HG02884 (cell line): ENCODE measurements around the gene SYF2.
"Not testable (repeated sequence)": the region's sequence is repeated elsewhere in the genome, so short reads cannot be mapped to it uniquely, and the experiment has no call there.

Experiments
- ATAC-seq: cut with Tn5 transposase; IDR thresholded peaks from one replicate; pipeline ENCODE4 v1.9.1; 2021; ENCODE audit warnings: mild to moderate bottlenecking, moderate library complexity; ENCODE audit not compliant: unreplicated experiment

SYF2 gene

DNA sequence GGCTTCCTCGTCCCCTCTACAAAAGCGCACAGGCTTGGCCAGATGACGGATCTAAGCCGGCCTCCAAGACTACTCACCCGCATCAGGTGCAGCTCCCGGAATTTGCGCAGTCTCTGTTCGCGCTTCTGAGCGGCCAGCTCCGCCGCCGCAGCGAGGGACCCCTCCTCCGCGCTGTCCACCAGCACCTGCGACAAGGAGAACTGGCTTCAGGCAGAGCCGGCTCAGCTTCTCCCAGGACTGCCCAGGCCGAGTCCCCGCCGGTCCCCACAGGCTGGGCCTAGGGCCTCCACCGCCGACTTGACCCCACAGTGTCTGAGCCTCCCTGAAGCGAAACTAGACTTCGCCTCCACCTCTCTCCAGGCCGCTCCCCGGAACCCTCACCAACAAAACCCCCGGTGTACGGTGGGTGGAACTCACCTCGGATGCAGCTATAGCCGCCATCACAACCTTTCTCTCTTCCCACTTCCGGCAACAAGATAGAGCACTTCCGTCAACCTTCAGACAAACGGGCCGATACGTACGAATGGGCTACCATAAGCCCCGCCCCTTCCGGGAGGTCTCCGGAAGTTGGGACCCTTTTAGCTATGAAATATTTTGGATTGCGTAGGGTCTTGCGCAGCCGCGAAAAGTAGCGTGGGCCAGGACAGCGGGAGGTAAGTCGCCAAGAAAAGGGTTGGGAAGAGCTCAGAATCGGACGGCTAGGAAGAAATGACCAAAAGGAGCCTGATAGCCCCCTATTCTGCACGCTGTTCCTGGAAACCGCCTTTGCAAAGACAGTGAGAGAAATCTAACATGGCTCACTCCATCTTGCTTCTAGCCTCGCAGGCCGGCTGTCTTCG is at the start of gene SYF2:
Gene SYF2 (minus strand): TSS at position 476 of the 839 bp plus-strand sequence. CDS start 35 bp downstream, at position 441.
- ATAC-seq, result peak; percentile 77

DNA sequence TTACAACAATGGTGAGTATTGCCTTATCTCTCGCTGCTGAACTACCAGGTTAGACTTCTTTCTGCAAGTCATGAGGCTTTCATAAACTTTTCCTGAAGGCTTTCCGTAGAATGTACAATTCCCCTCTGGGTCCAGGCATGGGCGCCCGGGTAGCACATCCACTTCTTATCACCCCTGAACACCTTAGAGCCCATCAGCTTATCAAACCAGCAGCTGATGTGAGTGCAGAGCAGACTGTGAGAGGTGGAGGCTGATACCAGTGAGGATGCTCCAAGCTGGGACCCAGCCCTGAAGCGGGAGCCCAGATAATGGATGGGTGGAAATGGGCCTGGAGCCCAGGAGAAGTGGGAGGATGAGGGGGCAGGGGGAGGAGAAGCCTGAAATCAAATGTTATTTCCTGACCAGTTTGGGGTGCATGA is 47.4 kb upstream of the SYF2 start:
- not testable (repeated sequence) for ATAC-seq

DNA sequence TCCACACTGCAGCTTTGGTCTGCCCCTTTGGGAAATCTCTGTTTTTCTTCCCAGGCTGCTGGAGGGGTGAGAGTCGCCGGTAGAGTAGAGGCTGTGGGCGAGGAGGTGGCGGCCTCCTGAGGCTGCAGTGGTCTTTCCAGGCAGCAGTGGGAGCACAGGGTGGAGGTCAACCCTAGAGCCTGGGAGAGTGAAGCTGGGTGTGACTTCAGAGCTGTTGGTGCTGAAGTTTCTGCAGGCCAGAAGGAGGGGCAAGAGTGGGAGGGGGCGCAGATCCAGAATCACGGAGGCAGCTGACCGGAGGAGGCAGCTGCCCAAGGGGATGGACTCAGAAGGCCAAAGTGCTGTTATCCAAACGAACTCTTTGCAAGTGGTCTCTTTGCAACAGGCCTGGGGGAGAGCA is 46.5 kb upstream of the SYF2 start:
- ATAC-seq, result not testable (repeated sequence)

DNA sequence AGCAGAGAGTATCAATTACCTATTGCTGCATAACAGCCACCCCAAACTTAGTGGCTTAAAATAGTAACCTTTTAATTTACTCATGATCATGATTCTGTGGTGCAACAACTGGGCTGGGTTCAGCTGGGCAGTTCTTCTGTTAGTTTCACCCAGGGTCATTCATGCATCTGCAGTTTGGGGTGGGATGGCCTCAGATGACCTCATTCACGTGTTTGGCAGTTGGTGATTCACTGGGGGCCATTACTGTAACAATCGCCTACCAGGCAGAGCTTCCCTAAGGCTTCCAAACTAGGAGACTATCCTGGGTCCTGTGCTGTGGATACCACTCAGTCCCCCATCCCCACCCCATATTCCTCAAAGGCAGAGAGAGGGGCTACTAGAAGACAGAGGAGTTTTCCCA is 46.1 kb upstream of the SYF2 start:
- ATAC-seq, result not testable (repeated sequence)

DNA sequence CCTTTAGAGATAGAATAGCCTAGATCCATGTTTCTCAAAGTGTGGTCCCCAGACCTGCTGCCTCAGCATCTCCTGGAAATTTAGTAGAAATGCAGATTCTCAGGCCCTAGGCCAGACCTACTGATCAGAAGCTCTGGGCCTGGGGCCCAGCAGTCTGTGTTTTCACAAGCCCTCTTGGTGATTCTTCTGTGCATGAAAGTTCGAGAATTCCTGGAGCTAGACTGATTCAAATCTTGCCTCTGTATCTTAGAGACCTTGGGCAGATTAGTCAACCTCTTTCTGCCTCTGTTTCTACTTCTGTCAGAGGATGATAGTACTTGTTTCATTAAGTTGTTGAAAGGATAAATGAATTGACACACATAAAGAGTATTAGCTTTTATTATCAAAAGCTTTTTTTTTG is 45.0 kb upstream of the SYF2 start:
- ATAC-seq, result not testable (repeated sequence)

DNA sequence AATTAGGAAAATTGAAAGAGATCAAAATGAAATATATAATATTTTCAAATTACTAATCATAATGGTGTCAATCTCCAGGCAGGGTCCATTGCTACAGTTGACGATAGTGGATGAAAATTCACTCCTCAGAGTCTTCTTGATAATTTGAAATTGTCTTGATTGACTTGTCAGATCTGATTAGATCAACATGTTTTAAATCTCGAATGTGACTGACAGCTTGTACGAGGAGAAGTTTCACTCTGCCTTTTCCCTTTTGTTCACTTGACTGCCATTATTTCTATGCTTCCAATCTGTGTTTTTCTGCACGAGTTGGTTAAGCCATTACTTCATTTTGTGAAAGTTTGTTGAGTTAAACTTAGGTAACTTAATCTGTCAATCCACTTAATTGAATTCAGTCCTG is 43.3 kb upstream of the SYF2 start:
- not testable (repeated sequence) for ATAC-seq

DNA sequence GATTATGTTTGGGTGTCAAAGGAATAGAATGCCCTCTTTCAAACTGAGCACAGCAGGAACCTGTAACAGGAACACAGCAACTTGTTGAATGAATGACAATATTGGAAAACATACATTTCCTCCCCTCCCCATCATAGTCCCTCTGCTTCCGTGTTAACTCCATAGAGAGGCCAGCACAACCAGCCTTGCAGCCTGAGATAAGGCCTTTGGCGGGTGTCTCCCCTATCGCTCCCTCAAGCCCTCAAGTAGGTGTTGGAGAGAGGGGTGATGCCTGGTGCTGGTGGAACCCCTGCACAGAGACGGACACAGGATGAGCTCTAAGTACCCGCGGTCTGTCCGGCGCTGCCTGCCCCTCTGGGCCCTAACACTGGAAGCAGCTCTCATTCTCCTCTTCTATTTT is 39.9 kb upstream of the SYF2 start, which contains the start of gene RHD:
Gene RHD (plus strand): TSS at position 272 of the 400 bp plus-strand sequence. CDS start 39 bp downstream, at position 311.
- not testable (repeated sequence) for ATAC-seq

DNA sequence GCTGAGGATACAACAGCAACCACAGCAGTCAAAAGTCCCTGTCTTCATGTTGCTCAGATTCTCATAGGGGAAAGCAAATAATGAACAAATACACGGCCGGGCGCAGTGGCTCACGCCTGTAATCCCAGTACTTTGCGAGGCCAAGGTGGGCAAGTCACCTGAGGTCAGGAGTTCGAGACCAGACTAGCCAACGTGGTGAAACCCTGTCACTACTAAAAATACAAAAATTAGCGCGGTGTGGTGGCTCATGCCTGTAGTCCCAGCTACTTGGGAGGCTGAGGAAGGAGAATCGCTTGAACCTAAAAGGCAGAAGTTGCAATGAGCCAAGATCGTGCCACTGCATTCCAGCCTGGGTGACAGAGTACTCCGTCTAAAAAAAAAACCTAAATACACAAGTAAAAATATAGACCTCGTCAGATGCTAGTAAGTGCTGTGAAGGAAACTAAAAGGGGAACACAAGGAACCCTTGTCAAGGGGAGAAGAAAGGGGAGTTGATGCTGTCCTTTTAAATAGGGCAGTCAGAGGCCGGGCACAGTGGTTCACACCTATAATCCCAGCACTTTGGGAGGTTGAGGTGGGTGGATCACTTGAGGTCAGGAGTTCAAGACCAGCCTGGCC is 36.0 kb upstream of the SYF2 start:
- not testable (repeated sequence) for ATAC-seq

DNA sequence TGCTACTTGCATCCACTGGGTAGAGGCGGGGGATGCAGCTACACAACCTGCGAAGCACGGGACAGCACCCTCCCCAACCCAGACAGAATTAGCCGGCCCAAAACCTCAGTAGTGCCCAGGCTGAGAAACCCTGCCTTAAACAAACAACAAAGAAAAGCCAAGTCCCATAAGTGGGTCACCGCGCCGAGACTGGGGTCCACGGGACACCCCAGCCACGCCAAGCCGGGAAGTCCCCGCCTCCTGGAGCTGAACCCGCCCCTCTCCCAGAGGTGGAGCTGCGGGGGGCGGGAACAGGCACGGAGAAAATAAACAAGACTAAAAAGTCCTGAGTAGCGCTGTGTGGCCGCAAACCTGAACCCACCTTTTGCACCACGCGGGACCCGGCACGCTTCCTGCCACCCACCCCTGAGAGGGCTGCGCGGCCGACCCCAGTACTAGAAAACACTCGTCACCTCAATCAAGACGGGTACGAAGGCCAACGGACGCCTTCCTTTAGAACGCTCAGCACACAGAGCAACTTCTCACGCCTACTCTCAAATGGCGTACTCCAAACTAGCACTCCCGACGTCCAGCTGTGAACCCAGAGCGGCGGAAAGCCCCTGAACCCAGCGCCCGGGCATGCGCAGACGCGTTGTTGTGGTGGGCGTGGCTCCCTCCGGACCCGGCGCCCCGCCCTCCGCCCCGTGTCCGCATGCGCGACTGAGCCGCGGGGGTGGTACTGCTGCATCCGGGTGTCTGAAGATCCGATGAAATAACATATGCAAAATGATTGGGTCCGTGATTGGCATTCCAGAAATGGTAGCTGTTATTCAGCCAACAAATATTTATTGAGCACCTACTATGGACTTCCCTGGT is 35.2 kb upstream of the SYF2 start:
- ATAC-seq, result peak; percentile 62

DNA sequence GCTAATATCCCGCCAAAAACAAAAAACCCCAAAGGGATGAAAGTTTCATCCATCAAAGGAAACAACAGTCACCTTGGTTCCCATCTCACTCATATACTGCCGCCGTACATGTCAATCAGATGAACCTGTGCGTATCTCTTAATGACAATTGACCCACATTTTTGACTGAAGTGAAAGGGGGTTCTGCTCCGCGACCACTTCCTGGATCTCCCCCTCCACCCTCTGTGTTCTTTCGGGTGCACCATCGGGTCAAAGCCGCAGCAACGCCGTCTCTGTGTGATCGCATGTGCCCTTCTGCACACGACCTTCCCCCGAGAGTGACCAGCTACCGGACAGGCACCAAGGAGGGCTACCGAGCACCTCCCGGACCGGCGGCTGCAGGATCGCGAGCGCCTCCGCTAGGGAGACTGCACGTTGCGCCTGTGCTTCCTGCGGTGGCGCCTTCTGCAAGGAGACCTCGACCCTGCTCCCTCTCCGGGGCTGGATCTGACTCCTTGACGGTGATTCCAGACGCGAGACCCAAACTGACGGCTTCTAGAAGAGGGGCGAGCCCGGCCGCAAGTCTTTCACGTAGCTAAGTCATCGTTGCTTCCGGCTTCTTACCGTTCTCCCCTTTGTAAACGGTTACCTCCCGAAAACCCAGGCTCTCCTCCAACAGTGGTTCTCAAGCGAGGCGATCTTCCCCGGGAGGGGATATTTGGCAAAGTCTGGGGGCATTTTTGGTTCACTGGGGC is 34.4 kb upstream of the SYF2 start:
- peak; percentile 26 for ATAC-seq

DNA sequence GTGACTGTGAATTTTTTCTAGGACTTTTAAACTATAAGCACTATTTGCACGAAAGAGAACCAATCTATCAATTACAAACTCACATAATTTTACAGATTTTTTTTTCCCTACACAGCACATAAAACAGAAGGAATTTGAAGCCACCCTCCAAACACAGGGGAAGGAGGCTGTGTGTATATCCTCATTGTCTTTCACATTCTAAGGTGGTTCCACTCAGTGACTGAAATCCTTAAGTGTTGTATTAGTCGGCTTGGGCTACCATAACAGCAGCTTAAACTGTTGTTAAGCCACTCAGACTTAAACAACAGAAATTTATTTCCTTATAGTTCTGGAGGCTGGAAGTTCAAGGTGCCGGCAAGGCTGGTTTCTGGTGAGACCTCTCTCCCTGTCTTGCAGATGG is 28.0 kb upstream of the SYF2 start:
- ATAC-seq, result not testable (repeated sequence)

DNA sequence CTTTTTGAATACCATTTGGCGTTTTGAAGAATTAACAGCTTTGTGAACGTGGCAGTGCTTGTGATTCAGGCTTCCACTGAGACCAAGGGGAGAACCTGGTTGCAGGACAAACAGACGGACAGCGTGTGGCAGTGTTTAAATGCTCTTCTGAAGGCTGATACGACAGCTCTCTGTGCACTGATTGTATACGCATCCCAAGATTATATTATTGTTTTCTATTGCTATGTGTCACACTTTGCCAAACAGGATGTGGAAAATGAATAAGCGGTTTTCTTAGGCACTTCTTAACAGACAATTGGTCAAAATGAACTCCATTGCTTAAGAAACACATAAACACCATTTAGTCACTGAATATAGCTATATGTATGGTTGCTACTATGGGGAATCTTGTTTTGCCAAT is 27.5 kb upstream of the SYF2 start:
- not testable (repeated sequence) for ATAC-seq

DNA sequence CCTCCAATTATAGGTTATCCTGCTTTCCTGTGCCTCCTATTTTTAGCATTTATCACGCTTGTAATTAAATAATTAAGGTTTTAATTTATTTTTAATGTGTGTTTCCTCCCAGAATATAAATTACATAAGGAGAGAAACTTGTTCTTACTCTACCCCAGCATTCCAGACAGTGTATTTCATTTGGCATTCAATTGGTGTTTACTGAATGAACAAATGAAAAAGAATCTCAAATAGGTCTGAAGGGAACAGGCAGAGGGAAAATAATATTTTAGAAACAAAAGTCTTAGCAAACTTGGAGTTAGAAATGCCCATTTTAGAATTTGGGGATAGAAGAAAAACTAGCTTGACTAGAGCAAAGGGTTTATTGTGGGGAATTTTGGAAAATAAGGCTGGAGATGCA is 24.9 kb upstream of the SYF2 start:
- no peak for ATAC-seq

DNA sequence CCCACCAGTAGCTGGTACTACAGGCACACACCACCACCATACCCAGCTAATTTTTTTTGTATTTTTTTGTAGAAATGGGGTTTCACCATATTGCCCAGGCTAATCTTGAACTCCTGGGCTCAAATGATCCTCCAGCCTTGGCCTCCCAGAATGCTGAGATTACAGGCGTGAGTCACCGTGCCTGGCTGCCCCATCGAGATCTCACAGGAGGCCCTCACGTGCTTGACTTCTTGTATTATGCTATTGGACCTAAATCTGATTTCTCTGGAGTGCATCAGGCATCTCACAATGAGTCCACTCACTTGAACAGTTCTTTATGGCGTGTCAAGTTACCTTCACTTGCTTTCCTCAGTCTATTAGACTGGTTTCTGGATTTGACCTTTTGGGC is 24.3 kb upstream of the SYF2 start:
- ATAC-seq, result no peak

DNA sequence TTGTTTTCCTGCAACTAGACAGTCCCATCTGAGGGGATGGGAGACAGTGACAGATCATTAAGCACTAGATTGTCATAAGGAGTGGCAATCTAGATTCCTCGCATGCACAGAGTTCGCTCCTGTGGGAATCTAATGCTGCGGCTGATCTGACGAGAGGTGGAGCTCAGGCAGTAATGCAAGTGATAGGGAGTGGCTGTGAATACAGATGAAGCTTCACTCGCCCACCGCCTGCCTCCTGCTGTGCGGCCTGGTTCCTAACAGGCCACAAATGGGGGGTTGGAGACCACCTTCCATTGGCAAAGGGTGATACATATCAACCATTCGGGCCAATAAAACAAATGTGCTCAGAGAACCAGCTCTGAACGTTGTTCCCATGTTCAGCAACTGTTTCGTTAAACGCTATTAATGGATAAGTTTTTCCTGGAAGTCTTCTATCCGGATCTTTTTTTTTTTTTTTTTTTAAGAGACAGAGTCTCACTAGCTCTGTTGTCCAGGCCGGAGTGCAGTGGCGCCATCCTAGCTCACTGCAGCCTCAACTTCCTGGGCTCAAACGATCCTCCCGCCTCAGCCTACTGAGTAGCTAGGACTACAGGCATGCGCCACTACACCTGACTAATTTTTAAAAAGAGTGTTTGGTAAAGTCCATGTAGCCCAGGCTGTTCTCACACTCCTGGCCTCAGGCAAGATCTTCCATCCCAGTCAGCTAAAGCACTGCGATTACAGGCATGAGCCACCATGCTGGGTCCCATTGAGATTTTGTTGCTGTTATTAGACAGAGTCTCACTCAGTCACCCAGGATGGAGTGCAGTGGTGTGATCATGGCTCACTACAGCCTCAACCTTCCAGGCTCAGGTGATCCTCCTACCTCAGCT is 23.6 kb upstream of the SYF2 start:
- ATAC-seq, result no peak

DNA sequence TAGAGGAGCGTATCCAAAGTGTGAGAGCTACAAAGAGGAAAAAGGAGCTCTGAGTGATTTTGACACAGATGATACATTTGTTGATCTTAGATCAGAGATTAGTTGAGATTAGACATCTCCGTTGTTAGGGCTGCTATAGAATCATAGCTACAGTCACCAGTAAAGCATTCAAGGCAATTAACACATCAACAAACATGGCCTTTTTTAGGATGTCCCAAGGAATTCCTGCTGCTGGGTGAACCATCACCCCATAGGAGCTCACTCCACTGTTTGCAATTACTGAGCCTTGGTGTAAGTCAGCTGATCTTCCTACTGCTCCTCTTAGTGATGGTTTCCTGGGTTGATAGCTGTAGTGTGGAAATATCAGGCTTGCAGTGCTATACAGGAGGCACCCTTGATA is 21.6 kb upstream of the SYF2 start:
- no peak for ATAC-seq

DNA sequence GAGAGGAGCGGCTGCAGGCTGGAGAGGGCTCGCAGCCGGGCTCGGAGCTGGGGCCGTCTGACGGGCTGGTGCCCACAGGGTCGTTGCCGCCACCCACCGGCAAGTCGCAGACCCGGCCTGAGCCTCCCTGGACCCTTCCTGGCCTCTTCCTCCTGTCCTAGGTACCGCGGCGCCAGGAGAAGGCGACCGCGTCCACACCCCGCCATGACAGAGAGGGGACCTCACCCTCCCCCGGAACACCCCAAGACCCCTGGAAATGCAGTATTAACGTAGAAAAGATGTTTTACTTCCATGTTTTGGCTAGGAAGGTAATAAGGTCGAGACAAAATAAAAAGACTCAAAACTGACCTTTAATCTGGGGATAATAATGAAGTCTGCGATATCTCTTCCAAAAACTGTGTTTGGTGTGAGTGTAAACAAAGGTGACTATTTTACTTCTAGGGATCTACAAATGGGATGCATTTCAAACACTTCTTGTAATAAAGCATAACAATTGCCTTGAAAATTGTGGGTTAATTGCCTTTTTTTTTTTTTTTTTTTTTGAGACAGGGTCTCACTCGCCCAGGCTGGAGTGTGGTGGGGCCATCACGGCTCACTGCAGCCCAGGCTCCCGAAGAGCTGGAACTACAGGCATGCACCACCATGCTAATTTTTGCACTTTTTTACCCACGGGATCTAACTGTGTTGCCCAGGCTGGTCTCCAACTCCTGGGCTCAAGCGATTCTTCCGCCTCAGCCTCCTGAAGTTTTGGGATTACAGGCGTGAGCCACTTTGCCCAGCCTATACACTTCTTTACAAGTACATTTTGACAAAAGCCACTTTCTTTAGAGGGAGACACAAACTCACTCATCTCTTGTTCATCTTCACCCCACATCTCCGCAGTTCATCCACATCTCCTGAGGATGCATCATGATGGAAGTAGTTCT is 15.8 kb upstream of the SYF2 start:
- no peak for ATAC-seq

DNA sequence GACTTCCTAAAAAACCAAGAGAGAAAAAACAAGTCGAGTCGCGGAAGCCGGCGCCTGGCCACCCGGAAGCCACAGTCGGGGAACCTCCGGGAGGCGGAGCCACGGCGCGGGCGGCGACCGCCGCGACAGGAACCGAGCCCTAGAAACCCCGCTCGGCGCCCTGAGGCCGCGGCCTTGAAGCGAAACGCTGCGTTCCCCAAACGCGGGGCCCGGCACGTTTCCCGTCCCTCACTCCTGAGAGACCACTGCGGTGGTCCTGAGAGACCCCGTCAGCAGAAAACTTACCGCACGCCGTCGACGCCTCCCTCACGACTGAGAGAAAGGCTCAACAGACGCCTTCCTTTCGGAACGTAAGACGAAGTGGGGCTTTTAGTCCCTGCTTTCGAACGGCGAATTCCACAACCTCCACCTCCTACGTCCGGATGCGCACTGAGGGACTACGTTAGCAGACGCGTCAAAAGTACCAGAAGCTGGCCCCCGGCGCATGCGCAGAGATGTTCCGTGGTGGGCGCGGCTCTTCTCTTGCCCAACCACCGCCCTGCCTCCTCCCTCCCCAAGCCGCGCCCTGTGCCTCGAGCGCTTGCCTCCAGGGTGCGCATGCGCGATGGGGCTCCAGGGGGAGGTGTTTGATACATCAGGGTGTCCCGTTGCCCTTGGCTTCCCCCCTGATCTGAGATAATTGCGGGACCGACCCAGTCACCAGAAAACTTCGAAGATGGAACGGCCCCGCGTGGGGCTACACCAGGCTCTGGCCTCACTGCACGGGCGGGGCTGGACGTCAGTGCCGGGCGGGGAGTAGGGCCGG is 14.9 kb upstream of the SYF2 start, which contains the start of gene RSRP1:
Gene RSRP1 (minus strand): TSS at position 431 of the 805 bp plus-strand sequence. CDS start 491 bp downstream, outside the sequence.
- peak; percentile 70 for ATAC-seq
